Stimulated activated CD4-positive, alpha-beta T cell treated with anti-CD3 and anti-CD28 coated beads, TNF-alpha, amount 100 ng/mL, for 1 hour (primary cell): ENCODE results near the gene PAFAH1B1.
"Not testable (repeated sequence)": the region's sequence is repeated elsewhere in the genome, so short reads cannot be mapped to it uniquely, and the experiment has no call there.

Source experiments
- DNase-seq, 3 donors: peaks; one replicate each; pipeline ENCODE4 v3.0.0-alpha.2; 2020; ENCODE audit warnings: low read depth in 3 of 3, low spot score in 1 of 3

PAFAH1B1 gene

DNA sequence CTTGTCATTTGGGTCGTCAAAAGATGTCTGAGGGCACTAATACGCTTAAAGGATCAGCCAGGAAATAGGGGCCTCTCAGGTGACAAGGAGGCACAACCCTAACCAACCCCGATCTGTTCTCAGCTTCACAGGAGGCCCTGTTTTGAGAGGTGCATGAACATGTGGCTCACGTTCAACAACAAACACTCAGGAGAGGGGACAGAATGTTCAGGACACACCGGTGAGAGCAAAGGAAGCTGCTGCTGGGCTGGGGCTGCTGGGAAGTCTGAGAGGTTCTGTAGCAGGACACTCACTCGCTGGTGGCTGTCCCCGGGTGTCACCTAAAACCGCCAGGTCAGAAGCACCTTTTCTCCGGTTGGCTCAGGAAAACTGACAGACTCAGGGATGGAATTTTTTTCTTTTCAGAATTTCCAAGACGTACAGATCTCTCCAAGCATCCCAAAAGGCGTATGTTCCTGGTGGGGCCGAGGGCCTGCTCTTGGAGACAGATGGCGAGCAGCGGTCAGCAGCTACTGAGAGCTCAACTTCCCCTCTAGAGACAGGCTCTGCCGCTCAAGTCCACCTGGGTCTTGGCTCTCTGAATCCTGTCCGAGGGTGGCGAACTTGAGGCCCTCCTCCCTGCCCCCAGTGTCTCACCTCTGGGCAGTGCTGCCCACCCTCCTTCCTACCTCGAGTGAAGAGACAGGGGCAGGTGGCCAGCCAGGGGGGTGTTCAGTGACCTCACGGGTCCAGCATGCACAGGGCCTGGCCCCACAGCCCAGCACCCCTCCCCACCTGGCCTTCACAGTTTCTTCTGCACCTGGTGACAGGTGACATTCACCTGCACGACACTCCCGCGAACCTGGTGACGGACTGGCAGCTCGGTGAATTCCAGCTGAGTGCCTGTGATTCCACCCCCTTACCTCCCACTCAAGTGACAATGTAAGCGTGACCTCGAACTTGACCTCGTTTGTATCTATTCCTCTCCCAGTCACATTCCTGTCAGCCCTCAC is 95.2 kb downstream of the PAFAH1B1 start:
- no peak for DNase-seq

DNA sequence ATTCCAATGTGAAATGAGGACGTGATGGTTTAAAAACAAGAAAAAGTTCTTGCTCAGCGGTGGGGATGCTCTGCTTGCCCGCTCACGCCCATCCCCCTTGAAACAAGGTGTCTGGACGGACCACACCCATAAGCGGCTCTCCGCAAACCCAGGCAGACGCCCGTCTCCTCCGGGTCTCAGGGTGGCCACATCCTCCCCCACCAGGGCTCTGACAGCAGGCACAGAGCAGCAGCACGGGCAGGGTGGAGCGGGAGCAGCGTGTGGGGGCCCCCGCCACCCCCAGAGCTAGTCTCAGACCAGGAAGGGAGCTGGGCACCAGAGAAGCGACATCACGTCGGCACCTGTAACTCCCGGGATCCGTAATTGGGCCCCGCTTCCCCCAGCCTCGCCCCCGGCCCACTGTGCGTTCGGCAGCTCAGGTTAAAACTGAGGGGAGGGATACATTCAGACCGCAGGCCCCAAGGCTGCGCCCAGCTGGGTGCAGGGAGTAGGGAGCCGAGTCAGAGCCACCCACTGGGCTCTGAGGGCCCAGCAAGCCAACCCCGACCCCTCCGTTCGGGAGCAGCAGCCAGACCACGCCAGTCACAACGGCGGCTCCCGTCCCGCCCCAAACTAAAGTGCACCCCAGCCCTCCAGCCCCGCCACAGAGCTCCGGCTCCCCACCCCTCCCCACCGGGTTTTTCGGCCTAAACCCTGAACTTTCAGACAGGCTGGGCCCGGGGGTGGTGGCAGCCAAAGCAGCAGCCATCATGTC is 96.1 kb downstream of the PAFAH1B1 start:
- no peak for DNase-seq

DNA sequence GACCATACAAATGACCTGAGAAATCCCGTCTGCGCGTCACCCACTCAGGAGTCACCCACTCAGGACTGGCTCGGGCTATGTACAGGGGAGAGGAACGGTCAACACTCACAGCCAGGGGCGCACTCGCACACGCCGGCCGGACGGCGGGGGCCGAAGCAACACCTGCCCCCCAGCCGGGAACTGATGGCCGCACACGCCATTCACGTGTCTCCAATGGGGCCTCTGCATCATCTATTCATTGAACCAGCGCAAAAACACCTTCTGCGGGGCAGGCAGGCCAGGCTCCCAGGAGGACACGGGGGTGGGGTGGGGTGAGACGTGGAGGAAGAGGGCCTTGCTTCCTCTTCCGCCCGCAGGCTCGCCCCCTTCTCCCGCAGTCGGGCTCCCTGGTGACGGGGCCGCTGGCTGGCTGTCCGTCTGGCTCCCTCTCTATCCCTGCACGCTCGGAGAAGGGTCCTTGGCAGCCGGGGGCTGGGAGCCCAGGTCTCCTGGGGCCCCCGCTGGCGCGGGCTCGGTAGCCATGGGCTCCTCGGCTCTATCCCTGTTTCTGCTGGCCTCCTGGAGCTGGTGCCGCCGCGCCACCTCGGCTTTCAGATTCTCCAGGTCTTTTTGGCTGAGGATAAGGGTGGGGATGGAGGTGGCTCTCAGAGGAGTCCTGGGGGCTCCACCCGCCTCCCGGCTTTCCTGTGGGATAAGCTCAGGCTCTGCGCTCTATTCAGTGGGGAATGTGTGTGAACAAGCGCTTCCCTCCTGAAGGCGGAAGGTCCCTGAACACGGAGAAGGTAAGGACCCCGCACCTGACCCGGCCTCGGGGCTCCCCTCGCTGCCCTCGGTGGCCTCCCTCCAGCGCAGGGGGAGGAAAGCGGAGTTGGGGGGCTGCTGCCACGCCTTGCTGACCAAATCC is 97.0 kb downstream of the PAFAH1B1 start:
- no peak for DNase-seq

DNA sequence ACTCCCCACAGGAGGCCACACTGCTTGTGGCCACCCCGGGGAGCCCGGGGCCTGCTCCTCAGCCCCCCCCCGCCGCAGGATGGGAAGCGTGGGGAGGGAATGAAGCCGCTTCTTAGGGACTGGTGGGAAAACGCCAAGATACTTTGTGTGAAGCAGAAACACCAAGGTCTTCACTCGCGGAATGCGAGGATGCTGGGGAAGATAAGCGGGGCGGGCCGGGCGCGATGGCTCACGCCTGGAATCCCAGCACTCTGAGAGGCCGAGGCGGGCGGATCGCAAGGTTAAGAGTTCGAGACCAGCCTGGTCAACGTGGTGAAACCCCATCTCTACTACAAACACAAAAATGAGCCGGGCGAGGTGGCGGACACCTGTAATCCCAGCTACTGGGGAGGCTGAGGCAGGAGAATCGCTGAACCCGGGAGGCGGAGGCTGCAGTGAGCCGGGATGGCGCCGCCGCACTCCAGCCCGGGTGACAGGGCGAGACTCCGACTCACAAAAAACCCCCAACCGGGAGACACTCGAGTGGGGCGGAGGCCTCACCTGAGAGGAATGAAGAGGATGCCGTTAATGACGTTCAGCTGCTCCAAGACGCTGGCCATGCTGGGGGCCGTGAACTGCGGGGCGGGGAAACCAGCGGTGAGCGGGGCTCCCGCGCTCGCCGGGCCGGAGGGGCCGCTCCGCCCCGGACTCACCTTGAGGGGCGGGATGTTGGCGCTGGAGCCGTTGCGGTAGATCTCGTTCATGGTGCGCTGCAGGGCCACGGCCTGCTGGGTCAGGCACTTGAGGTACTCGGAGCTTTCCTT is 97.8 kb downstream of the PAFAH1B1 start:
- DNase-seq, result no peak

DNA sequence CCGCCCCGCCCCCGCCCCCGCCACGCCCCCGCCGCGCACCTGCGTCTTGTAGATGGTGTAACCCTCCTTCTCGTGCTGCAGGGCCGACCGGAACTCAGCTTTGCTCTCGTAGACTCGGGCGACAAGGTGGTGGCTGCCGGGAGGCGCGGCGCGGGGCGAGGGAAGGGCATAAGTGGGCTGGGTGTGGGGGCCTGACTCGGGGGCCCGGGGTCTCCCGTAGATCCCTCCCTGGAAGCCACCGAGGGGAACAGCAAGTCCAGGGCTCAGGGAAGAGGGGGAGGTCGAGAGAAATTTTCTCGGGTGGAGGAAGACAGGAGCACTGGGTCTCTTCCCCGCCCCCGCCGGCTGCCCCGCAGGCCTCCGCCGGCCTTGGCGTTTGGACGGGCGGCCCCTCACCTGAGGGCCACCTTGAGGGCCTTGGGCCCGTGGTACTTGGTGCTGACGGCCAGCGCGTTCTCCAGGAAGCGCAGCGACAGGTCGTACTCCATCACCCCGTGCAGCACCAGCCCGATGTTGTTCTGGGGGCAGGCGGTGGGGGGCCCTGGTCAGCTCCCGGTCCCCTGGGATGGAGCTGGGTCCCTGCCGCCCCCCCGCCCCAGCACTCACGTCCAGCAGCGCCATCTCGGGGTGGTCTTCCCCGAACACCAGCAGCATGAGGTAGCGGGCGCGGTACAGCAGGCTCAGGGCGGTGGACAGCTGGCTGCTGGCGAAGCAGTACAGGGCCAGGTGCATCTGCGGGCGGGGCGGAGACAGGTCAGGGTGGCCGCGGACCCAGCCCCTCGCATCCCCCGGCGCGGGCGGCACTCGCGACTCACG is 98.7 kb downstream of the PAFAH1B1 start:
- no peak for DNase-seq

DNA sequence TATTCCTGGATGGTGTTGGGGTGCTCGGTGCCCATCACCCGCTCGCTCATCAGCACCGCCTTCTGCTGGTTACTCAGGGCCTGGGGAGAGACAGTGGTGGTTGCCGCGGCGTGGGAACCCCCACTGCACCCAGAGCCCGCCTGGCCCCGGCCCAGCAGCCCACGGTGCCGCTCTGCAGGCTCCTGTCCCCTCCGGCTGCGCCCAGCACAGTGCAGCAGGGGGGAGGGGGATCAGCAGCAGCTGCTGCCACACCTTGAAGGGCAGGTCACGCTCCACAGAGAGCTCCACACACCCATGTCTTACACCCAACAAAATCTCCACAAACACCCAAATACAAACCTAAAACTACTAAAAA is 99.3 kb downstream of the PAFAH1B1 start:
- no peak for DNase-seq

DNA sequence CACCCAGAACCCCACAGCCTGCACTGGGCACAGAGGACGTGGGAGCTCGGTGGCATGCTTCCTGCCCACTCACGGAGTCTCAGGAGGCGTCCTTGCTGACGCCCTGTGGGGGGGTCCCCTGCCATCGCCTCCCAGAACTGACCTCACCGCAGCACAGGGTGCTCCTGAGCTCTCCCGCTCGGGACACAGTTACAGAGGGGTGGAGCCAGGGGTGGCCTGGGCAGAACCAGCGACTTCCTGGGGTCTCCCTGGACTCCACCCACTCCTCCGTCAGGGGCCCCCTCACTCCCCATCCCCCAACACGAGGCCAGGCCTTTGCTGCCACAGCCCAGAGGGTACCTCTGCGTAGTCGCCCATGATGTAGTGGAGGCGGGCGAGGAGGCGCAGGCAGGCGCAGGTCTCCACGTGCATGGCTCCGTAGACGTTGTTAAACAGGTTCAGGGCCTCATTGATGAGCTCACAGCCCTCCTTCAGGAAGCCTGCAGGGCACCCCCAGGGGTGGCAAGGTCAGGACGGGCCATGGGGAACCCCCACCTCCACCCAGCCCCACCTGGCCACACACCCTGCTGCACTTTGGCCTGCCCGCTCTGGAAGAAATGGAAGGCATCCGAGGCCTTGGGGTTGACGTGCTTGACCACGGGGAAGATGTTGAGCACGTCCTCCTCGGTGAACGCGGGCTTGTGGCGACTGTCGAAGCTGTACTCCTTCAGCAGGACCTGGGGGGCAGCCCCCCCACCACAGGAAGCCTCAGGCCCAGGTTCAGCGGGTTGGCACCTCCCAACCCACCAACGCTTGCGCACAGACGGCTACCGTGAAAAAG is 100.3 kb downstream of the PAFAH1B1 start:
- DNase-seq, result no peak

DNA sequence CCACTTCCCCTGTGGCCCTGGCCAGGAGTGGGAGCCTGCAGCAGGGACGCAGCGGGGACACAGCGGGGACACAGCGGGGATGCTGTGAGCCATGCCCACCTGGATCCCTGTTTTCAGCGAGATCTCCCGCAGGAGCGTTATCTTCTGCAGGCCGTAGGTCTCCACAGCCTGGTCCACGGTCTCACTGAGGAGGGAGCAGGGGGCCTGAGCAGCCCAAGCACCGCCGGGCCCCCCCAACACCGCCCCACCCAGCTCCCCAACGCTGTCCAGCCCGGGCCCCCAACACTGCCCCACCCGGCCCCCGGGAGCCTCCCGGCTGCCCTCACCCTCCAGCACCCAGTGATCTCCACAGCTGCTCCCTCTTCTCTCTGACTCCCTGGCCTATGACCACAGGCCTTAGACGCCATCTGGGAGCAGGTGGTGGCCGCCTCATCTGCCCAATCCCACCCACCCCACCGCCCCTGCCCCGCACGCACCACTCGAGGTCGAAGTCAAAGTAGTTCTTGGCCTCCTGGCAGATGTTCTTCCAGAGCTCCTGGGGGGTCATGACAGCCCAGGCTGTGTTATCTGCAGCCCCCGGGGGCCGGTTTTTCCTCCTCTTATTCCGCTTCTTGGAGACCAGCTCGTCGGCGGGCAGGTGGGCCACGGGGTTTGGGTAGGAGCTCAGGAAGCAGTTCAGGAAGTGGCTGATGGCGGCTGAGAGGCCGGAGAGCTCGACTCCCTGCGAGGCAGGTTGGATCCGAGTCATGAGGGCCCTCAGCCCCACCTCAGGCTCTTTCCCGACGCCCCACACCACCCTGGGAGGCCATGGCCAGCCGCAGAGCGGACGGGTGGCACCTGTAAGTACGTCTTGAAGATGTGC is 101.2 kb downstream of the PAFAH1B1 start:
- DNase-seq, result no peak

DNA sequence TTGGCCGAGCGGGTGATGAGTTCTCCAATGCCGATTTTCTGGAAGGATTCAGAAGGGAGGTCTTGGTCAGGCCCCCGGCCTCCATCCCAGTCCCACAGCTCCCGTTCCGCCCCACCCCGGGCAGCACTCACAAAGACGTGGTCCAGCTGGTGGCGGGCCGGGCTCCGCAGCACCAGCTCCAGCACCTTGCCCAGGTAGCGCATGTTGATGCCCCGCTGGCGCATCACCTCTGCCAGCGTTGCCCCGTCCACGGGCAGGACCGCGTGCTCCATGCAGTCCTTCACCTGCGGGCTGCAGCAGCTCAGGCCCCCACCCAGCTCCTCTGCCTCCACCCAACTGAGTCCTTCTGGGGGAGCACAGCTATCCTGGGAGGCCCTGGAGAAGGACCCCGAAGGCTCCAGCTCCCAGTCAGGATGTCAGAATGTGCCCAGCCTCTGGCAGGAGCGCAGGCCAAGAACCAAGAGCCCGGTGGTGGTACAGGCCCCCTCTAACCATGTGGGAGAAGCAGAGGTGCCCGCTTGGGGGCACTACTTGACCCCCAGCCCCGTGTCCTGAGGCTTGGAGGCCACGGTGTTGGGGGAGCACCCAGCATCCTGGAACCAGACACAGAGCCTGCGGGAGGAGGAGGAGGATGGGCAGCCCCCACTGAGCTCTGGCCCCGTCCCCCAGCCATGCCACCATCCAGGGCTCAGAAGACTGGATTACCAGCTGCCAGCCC is 101.9 kb downstream of the PAFAH1B1 start:
- no peak for DNase-seq

DNA sequence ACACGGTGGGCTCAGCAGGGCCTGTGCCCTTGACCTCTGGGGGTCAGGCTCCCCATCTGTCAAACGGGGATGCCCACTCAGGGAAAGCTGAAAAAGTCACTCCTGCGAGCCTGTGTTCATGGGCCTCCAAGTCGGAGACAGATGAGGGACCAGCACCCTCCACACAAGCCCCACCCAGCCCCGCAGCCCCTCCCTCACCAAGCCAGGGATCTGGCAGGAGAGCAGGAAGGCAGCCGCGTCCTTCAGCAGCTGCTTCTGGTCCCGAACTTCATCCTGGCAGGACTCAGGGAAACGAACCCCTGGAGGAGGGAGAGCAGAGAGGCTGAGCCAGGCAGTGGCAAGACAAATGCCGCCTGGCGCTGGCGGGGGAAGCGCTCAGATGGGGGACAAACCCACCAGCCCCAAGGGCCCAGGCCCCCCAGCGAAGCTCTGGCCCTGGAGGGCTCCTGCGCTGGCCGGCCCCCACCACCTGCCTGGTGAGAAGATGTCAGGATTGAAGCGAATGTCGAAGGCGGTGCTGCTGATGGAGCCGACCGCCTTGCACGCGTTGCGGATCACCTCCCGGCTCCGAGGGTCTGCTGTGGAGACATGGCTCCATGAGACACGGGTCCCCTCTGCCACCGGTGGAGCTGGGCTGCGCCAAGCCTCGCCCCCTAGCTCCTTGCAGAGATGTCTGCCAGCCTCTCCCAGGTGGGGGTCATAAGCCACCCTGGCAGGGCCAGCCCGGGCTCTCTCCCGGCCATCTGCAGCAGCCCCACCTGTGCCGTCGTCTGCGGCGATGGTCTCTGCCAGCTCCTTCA is 102.7 kb downstream of the PAFAH1B1 start:
- no peak for DNase-seq

DNA sequence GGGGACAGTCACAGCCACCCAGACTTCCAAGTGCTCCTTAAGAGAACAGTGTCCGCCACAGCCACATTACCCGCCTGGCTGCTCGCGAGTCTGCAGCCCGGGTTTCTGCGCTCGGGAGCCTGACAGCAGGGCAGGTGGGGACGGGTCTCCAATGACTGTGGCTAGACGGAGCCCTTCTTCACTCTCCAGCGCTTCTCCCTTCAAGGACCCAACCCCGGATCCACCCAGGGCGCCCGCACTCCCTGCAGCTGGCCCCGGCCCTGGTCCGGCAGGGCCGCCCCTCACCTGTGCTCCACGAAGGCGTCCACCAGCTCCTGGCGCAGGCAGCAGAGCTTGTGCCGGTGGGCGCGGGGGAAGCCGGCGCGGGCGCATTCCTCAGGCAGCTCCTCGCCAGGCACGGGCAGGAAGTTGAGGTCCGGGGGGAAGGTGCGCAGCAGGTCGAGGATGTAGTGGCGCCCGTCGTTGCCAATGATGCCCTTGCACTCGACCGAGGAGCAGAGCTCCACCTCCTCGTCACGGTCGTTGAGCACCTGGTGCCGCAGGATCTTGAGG is 104.2 kb downstream of the PAFAH1B1 start:
- no peak for DNase-seq

DNA sequence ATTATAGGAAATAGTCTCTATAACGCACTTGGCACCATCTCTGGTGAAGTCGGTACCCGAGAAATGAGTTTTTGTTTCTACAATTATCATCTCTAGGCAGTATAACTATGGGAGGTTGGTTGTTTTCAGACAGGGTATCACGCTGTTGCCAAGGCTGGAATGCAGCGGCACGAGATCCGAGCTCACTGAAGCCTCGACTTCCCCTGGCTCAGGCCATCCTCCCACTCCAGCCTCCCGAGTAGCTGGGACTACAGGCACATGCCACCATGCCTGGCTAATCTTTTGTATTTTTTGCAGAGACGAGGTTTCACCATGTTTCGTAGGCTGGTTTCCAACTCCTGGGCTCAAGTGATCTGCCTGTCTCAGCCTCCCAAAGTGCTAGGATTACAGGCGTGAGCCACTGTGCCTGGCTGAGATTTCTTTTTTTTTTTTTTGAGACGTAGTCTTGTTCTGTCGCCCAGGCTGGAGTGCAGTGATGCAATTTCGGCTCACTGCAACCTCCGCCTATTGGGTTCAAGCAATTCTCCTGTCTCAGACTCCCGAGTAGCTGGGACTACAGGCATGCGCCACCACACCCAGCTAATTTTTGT is 105.9 kb downstream of the PAFAH1B1 start:
- not testable (repeated sequence) for DNase-seq

DNA sequence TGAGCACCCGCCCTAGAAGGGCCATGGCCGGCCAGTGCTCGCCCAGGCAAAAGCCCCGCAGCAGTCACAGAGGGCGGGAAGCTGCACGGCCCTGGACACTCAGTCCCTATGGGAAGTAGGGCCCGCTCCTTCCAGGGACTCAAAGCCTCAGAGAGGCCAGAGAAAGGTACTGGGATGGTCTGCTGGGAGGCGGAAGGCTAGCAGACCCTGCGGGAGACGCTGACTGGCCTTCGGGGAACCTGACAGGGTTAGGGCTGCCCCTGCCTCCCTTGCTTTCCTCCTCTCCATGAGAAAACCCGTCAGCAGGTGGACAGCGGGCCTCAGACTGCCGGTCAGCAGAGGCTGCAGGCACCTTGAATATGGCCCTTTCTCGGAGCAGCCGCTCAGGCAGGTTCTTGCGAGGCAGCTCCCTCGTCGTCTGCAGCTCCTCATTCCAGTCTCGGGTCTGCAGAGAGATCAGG is 106.6 kb downstream of the PAFAH1B1 start:
- no peak for DNase-seq

DNA sequence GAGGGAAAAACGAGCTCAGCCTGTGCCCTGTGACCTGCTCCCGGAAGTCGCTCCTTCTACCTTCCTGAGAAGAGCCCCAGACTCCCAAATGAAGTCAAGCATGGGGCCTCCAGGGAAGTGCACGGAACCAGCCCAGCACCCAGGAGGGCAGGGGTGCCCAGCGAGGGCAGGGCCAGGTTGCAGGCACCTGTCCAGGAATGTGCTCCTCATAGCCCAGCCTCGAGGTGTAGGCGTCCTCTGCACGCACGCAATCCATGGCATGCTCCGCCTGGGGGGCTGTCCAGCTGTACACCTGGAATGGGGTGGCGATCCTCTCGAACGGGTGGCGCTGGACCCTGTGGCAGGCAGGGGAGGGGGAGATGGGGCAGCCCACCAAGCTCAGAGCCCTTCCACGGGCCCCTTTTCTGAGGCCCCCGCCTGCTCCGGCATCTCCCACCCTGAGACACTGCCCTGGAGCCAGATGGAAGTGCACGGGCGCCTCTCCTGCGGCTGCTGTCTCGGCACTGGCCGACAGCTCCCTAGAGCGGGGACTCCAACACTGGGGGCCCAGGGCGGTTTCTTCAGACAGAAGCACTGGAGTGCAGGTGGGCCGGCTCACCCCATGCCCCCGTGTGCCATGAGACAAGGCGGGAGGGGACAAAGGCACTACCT is 107.2 kb downstream of the PAFAH1B1 start:
- DNase-seq, result no peak
